BJ (cell line): Measurements from ENCODE around the gene WFDC12. TPM values are rescaled to one million over a fixed set of nuclear protein-coding genes. Genes with fewer than 3 reads are reported as not detected.
"Not testable (repeated sequence)": the region's sequence is repeated elsewhere in the genome, so short reads cannot be mapped to it uniquely, and the experiment has no call there.

Experiments
- CTCF ChIA-PET: fragments of 350-600 bp; formaldehyde crosslinking; extraction: SDS; loops from one replicate; lab custom pipeline; 2021; ENCODE audit warnings: antibody characterized with exemption, inconsistent platforms; lab: Yijun Ruan, JAX
- POLR2A ChIA-PET: fragments of 300-600 bp; sonication (Branson Sonifier 250); formaldehyde crosslinking; extraction: SDS; loops from one replicate; lab custom pipeline; 2021; ENCODE audit warnings: antibody characterized with exemption; lab: Charles Lee
- DNase-seq: peaks from one replicate; pipeline ENCODE4 v3.0.0-alpha.2; 2011; ENCODE audit warnings: low read depth
- H3K27me3 ChIP-seq: 2 replicates; pipeline ENCODE4 v1.6.0; 2011; ENCODE audit warnings: low read length; ENCODE audit not compliant: control insufficient read depth, insufficient read depth
- H3K36me3 ChIP-seq: 2 replicates; pipeline ENCODE4 v1.5.1; 2011; ENCODE audit warnings: low read length; ENCODE audit not compliant: control insufficient read depth, insufficient read depth
- H3K4me3 ChIP-seq: 2 replicates; pipeline ENCODE4 v1.5.1; 2011; ENCODE audit warnings: low read depth, mild to moderate bottlenecking, control low read depth, low read length
- polyA plus RNA-seq: library from polyadenylated mRNA; depleted of rRNA; stranded (reverse); fragments of >200 nt; gene quantifications from 2 replicates; pipeline ENCODE4 v1.2.3, GENCODE V29; 2011
- TF ChIP-seq, protein P1 (sequence below): IDR thresholded peaks from 2 replicates; pipeline ENCODE4 v1.5.1; 2011; ENCODE audit warnings: low read depth, mild to moderate bottlenecking, control low read depth, inconsistent platforms, low read length, moderate library complexity; ENCODE audit not compliant: insufficient read depth

Gene WFDC12
- polyA plus RNA-seq, 1 experiment: not detected

DNA sequence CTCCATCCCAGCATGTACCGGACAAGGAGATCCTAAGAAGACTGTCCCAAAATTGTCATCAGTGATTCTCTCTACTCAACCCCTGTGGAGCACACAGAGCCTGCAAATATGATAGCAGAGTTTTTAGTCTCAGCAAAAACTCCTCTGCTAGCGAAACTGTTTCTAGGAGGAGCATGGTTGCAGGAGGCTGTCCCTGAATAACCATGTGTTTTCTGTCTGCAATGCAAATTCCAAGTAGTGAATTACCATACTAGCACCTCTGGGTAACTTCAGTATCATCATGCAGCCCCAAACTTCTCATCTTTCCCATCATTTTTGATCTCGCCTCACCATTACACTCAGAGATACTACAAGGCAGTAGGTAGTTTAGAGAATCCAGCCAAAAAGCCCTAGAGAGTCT is 24.8 kb upstream of the WFDC12 start:
- CTCF ChIA-PET: no interaction called here

DNA sequence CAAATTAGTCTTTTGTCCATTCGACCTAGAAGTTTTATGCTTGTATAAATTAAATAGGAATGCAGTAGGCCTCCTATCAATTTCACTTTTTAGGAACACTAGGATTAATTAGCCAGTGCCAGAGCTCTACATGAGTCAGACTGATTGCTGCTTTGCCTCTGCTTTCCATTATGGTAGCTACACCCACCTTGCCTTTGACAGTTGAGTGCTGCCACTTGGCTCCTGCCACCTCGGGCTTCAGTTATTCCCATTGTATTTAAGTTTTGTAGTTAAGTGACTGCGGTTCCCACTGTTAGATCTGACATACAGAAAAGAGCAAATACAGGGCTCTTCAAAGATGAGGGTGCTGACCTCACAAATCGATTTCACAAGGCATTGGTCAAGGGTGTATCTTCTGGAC is 16.6 kb upstream of the WFDC12 start:
- no peak for DNase-seq
- H3K36me3 ChIP-seq: no peaks in the 10 kb centered on the region
- TF ChIP-seq, protein P1, sequence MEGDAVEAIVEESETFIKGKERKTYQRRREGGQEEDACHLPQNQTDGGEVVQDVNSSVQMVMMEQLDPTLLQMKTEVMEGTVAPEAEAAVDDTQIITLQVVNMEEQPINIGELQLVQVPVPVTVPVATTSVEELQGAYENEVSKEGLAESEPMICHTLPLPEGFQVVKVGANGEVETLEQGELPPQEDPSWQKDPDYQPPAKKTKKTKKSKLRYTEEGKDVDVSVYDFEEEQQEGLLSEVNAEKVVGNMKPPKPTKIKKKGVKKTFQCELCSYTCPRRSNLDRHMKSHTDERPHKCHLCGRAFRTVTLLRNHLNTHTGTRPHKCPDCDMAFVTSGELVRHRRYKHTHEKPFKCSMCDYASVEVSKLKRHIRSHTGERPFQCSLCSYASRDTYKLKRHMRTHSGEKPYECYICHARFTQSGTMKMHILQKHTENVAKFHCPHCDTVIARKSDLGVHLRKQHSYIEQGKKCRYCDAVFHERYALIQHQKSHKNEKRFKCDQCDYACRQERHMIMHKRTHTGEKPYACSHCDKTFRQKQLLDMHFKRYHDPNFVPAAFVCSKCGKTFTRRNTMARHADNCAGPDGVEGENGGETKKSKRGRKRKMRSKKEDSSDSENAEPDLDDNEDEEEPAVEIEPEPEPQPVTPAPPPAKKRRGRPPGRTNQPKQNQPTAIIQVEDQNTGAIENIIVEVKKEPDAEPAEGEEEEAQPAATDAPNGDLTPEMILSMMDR: no peak
- H3K27me3 ChIP-seq: peaks cover 10% of the 10 kb centered on the region
- ChIA-PET POLR2A (no interaction called here), CTCF (interaction anchor here (2.1 to 3.2 kb wide), 2 partner anchors 17 to 151 kb away, joined by 5 to 23 read pairs; no protein-coding TSS in a partner anchor)
- H3K4me3 ChIP-seq: no peak overlapping the region

More for the DNA sequence above, 24.8 kb upstream of the WFDC12 start:
- TF ChIP-seq, protein P1: no peak
- POLR2A ChIA-PET: no interaction called here
- H3K36me3 ChIP-seq: no peaks in the 10 kb centered on the region
- H3K27me3 ChIP-seq: peaks cover 10% of the 10 kb centered on the region
- no peak for DNase-seq
- no peak overlapping the region for H3K4me3 ChIP-seq

DNA sequence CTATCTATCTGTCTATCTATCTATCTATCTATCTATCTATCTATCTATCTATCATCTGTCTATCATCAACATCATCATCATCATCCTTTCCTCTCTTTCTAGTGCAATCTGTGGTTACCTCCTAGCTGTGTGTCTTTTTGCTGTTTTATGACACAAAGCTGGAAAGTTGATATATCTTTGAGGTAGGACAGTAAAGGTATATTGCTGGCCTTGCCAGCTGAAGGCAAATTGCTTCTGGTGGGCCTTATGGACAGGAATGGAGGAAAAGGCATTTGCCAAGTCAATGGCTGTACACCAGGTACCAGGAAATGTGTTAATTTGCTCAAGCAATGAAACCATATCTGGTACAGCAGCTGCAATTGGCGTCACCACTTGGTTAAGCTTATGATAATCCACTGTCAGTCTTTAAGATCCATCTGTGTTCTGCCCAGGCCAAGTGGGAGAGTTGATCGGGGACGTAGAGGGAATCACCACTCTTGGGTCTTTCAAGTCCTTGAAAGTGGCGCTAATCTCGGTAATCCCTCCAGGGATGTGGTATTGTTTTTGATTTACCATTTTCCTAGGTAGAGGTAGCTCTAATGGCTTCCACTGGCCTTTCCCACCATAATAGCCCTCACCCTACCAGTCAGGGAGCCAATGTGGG is 15.6 kb upstream of the WFDC12 start:
- H3K36me3 ChIP-seq, H3K4me3 ChIP-seq, H3K27me3 ChIP-seq, DNase-seq, POLR2A ChIA-PET: not testable (repeated sequence)
- CTCF ChIA-PET: interaction anchor here (0.7 to 3.2 kb wide), 4 partner anchors 9 to 152 kb away, joined by 3 to 23 read pairs (median 4); no protein-coding TSS in a partner anchor

DNA sequence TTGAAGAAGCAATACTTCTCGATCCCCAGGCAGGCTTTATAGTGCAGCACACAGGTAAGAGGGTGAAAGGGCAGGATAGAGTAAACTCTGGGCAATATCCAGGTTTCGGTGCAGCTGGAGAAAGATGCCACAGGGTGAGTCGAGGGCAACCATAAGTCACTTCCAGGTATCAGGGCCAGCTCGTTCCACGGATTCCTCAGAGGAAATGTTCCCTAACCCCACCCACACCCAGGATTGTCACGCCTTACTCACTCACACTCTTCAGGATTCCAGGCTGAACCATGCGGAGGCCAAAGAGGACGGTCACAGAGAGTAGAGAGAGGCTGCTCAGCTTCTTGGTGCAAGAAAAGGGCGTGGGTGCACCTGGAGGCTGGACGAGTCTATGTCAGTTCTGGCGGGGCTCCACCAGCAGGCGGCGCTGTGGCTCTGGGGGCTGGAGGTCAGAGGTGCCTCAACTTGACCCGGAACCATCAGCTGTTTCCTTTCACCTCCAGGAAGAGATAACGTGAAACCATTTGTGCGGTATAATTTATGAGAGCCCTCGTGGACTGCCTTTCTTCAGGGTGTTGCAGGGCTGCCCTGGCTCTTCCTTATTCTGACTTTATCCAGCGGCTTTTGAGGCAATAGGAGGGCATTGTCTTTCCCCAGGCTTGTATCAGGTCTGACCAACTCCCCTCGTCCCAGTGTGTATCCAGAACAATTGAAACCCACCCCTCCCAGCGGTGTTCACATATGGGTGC is 14.5 kb upstream of the WFDC12 start:
- no peak for DNase-seq

DNA sequence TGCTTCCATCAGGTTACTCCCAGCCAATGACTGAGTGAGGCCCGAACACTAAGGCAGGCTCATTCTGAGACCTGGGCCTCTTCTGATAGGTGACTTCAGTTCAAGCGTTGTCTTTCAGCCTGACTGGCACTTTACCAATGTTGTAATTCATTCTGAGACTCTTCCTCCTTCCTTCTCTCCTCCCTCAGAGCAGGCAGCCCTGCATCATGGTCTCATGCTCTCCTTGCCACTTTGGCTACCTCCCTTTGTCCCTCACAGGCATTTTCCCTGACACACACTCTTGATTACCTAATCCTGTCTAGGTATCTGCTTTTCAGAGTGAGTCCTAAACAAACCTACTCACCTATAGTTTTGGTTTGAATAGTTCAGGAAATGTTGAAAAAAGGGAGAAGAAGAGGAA is 12.6 kb upstream of the WFDC12 start:
- Histone ChIP-seq H3K36me3 (no peaks in the 10 kb centered on the region), H3K4me3 (no peak overlapping the region), H3K27me3 (peaks cover 7% of the 10 kb centered on the region)
- TF ChIP-seq, protein P1: no peak
- no peak for DNase-seq
- ChIA-PET POLR2A (no interaction called here), CTCF (no interaction called here)

More for the DNA sequence above, 14.5 kb upstream of the WFDC12 start:
- Histone ChIP-seq H3K4me3 (no peak overlapping the region), H3K27me3 (peaks cover 7% of the 10 kb centered on the region), H3K36me3 (no peaks in the 10 kb centered on the region)
- TF ChIP-seq, protein P1: peak; percentile 64
- POLR2A ChIA-PET: no interaction called here
- CTCF ChIA-PET: interaction anchor here (0.7 to 3.2 kb wide), 8 partner anchors 8 to 153 kb away, joined by 3 to 23 read pairs (median 3); no protein-coding TSS in a partner anchor
